IPS DF 4.7 (cell line): Measurements from ENCODE around the gene MB.

Experiments
- DNase-seq: peaks from one replicate; pipeline ENCODE4 v3.0.0-alpha.2; 2013; ENCODE audit warnings: low spot score; ENCODE audit errors: extremely low read depth

MB gene

DNA sequence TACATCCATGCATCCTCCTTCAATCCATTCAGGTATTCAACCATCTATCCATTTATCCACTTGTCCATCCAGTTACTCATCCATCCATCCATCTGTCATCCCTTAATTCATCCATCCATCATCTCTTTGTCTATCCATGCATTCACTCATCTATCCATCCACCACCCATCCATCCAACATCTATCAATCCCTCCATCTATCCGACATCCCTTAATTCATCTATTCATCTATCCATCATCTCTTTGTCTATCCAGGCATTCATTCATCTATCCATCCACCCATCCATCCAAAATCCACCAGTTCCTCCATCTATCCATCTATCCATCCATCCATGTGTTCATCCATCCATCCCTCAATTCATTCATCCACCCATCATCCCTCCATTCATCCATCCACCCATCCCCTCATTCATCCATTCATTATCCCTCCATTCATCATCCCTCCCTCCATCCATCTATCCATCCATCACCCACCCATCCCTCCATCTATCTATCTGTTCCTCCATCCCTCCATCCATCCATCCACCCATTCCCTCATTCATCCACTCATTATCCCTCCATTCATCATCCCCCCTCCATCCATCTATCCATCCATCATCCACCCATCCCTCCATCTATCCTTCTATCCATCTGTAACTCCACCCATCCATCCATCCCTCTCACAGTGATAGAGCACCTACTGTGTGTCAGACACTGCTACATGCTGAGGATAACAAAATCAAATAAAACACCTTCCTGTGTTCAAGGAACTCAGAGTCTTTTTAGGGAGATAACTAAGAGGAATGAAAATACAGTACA, 1.5 kb upstream of the MB start:
- no peak for DNase-seq

DNA sequence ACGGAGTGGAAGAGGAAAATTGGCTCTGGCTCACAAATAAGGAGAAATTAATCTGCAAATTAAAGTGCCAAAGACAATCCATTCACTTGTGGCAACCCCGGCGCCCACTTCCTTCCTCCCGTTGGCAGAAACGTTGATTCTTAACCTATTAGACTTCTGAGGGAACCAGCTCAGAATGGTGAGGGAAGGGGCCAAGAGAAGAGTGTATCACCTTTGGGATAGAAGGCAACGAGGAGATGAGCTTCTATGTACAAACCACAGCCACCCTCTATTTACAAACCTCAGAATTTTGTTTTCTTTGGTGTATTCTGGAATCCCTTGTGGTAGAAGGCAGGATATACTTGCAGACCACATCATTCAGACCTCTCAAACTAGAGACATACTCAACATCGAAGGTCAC, 1.1 kb downstream of the MB start:
- DNase-seq = no peak

DNA sequence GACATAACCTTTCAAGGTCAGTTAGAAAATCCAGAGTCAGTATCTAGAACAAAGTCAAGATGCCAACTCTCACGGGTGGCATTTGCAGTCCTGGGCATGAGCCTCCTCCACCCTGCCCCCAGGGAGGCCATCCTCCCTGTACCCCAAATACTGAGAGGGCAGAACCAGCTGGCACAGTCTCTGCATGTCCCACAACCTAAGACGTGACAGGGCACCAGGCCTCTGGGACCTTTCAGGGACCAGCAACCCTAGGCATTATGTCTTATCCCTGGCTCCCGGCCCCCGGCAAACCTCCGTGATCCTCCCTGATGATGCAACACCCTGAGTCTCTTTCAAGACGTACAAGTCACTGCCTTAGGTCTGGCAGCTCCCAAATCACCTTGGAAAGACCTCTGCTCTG, 2.0 kb downstream of the MB start:
- no peak for DNase-seq

DNA sequence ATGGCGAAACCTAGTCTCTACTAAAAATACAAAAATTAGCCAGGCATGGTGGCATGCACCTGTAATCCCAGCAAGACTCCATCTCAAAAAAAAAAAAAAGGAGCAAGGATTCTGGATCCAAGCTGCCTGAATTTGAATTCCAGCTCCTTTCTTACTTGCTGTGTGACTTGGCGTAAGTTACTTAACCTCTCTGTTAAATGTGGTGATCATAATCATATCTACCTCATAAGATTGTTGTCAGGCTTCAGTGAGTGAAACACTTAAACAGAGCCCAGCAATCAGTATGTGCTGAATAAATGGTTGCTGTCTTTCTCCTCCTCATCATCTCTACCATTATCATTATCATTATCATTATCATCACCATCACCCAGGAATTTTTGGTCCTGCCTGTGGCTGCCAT, 2.7 kb downstream of the MB start:
- DNase-seq = no peak

DNA sequence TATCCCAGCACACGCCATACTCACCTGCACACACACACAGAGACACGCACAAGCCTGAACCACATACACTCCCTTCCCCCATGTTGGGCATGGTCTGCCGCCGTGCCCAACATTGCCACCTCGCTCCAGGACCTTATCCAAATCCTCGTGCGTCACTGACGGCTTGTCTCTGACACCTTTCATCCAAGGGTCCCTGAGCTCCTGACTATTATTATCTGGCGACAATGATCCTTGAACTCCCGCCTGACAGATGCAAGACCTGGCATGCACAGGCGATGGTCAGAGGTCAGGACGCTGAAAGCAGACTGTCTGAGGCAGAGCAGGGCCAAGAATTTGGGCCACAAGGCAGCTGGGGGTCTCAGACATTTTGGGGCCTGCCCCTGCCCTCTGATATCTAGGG, 4.2 kb downstream of the MB start:
- DNase-seq = no peak

DNA sequence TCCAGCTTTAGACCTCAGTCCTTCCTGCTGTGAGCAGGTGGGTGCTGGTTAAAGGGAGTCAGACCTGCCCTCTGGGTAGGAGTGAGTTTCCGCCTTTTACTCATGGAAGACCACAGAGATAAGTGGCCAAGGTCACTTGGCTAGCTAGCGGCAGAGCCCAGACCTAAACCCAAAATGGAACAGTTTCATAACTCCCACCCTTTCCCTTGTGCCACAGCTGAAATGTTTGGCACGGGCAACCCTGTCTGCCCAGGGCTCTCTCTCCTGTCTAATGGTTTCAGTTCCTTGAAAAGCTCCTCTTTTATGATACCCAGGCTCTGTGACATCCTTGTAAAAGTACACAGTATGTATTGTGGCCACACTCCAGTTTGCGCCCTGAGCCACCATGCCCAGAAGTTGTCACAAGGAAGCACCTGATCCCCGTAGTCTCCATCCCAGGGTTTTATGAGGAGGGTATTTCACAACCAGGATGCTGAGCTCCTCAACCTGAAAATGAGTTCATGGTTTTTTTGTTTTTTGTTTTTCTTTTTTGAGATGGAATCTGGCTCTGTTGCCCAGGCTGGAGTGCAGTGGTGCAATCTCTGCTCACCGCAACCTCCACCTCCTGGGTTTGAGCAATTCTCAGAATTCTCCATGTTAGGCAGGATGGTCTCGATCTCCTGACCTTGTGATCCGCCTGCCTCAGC, 5.1 kb downstream of the MB start:
- no peak for DNase-seq

DNA sequence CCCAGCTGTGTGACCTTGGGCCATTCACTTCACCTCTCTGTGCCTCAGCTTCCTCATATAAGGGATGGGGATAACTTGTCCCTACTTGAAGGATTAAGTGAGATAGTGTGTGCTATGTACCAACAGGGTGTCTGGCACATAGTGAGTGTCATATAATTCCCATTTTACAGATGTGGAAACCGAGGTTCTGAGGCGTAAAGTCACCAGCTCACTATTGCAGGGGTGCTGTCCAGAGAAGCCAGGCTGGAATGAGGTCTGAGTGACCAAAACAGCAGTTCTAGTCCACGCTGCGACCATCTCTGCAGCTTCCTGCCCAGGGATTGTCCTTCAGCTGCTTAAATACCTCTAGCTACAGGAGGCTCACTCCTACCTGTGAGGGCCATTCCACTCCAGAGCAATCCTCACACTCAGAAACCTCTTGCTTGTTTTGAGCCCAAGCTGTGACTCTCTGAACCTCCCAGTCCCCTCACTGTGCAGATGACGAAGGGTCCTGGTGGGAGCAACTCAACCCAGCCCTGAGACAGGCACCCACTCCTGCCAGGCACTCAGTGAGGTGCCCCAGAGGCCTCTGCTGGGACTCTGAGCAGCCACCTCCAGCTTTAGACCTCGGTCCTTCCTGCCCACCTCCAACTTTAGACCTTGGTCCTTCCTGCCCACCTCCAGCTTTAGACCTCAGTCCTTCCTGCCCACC, 5.8 kb downstream of the MB start:
- DNase-seq = no peak

DNA sequence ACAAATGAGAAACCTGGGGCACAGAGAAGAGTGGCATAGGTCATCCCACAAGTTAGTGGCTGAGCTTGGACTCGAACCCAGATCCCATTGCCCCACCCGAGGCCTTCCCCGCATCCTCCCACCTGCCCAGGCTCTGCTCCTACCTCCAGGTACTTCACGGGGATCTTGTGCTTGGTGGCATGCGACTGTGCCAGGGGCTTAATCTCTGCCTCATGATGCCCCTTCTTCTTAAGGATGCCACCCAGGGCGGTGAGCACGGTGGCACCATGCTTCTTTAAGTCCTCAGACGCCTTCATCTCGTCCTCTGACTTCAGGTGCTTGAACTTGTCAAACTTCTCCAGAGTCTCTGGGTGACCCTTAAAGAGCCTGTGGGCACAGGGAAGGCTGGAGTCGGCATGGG, 6.4 kb downstream of the MB start:
- DNase-seq = no peak

DNA sequence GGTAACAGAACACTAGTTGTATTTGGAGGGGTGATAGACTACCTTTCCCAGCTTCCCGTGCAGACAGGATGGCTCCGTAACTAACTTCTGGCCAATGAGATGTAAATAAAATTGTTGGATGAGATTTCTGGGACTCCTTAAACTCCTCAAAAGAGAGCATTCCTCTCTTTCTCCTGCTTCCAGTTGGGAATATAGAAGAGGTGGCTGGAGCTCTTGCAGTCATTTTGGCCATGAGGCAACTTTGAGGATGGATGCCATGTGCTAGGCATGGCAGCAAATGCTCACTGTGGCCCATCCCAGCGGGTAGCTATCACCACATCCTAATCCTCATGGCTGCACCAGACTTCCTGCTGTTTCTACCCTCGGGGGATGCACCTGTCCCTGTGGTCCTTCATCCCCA, 7.4 kb downstream of the MB start:
- DNase-seq = no peak

DNA sequence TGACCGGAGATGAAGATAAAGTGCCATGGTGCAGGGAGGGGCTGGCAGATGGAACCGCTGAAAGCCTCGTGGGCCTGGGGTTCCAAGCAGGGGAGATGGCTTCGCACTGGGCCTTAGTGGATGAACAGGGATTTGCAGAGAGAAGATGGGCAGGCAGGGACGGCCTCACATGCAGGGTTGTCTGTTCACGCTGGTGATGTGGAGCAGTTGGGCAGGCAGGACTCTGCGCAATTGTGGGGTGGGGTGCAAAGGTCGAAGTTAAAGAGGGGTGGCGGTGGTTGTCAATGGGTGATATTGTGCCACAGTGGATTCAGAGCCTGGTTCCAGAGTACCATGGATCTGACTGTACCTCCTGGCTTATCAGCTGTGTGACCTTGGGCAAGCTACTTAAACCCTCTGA, 7.9 kb downstream of the MB start:
- DNase-seq = no peak

DNA sequence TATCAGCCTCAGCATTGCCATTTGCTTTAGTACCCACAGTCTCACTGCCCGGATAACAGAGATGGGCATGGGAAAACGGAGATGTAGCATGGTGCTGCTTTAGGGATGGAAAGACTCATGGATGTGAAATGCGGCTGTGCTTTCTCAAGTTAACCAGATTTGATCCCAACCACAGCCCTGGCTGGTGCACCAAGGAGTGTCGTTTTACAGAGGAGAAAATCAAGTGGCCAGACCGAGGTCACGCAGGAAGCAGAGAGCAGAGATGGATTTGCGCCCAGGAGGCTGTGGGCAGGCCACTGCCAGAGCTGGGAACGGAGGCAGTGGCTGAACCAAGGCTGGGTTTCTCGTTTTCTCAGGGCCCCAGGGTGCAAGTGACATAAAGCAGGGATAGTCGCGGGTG, 9.0 kb downstream of the MB start:
- no peak for DNase-seq

DNA sequence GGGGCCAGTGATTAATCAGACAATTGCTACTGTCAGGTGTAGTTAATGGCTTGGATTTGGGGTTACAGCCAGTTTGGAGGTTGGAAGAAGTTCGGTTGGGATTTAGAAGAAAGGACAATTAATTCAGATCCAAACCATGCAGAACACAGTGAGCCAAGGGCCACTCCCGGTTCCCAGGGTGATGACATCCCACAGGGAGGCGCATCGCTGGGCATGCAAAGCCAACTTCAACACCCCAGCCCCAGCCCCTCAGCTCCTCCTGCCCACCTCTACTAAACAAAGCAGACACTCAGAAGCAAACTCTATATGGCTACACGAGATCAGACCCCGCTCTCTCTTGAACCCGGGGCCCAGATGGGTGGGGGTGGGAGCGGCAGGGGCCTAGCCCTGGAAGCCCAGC, 10.2 kb downstream of the MB start:
- no peak for DNase-seq

DNA sequence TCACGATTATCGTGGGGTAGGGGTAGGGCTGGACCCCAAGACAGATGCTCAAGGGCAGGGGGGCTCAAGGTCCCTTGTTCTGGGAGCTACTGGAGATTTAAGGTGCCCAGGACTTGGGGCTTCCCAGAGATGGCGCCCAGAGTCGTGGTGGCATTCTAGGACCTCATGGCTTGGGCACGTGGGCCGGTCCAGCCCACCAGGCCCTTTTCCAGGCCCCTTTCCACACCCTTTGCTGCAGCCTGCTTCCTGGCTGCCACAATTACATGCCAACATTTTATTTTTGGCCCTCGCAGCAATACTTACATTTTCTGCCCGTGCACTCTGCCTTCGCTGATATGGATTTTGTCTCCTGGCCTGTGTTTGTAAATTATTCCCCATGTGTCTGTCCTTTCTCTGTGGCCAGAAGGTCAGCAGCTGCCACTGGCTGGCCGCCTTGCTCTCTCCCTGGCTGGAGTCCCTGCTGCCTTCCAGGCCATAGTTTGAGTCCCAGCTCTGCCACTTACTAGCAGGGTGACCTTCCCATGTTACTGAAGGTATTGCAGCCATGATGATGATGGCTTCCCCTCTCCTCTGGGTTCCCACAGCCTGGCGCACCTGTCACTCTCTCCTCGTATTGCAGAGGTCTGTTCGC, 11.2 kb downstream of the MB start:
- no peak for DNase-seq

DNA sequence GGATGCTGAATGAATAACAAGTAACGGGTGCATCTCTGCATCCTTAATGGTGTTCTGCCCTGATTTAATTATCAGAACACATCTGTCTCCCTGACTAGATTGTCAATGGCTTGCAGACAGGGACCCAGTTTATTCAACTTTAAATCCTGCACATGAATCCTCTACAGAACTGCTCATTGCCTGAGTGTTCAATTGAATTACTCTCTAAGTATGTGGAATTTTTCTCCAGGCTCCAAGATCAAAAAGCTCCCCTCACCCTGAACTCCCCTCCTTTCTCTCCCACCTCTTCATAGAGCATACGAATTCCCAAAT, 11.8 kb downstream of the MB start:
- no peak for DNase-seq

DNA sequence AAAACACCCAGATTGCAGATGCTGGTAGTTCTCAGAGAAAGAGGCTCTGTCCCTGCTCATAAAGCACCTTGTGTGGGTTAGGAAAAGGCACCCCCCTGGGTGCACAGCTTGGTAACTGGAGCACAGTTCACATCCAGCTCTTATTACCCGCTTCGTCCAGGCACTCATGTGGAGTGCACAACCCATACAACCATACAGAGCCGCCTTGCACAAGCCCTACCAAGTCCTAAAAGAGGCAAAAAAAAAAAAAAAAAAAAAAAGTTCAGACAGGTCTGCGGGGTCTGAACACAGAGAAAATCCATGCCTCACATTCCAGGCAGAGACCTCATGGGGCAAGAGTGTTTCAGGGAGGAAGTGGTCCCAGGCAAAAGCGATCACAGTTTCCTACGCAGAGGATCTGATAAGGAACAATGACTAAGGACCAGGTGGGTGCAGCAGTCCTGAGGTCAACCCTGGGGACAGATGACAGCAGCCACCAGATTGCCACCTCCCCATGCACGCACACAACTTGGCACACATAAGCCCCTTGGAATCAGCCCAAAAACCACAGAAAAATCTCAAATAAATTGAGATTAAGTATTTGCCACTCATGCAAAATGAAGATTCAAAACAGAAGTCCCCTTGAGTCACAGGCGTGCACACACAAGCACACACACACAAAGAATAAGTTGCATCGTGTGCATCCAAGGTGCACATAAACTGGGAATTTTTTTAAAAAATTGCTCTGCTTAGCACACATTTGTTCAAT, 12.3 kb downstream of the MB start:
- DNase-seq = no peak

DNA sequence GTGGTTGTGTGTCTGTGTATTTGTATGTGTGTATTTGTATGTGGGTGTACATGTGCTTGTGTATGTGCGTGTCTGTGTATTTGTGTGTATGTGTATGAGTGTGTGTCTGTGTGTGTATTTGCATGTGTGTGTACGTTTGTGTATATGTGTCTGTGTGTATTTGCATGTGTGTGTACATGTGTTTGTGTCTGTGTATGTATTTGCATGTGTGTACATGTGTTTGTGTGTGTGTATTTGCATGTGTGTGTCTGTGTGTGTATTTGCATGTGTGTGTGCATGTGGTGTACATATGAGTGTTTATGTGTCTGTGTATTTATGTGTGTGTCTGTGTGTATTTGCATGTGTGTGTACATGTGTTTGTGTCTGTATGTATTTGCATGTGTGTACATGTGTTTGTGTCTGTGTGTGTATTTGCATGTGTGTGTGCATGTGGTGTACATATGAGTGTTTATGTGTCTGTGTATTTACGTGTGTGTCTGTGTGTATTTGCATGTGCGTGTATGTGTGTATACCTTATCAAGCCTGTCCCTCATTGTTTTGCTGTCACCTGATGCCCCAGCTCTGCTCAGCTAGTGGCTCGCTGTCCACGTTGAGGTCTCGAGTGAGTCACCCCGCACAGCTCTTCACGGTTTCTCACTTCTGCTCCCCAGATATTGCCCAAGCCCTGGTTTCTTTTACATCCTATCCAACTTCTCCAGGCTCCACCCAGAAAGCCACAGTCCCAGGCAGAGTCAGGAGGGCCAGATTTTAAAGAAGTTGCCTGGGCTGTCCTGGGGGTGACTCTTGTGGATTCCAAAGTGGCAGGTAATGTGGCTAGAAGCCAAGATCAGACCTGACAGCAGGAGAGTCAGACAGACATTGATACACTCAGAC, 15.2 kb downstream of the MB start:
- DNase-seq = no peak

DNA sequence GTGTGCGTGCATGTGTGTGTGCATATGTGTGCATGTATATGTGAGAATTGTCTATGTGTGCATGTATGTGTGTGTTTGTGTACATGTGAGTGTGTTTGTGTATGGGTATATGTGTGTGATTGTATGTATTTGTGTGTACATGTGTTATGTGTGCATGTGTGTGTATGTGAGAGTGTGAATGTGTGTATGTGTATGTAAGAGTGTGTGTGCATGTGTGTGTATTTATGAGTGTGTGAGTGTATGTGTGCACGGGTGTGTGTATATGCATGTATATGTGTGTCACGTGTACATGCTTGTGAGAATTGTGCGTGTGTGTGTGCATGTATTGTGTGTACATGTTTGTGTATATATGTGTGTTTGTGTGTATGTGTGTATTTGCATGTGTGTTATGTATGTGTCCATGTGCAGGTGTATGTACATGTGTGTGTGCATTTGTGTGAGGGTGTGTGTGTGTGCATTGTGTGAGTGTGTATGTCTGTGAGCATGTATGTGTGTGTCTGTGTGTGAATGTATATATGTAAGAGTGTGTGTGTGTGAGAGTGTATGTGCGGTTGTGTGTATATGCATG, 16.0 kb downstream of the MB start:
- no peak for DNase-seq

DNA sequence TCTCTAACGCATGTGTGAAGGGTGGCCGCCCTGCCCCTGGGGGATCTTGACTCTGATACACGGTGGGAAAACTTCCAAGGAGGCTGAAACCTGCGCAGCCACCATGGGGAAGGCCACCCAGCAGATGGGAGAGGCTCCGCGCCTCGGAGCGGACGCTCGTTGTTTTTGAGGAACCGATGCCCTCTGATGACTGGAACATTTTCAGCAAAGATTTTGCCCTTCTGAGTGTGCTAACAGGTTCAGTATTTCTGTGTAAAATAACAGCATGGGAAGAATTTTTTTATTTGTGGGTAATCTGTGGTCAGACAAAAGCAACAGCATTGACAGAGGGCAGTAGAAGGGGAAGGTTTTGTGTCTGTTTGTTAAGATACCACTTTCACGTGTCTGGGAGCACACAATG, 16.7 kb downstream of the MB start:
- DNase-seq = no peak

DNA sequence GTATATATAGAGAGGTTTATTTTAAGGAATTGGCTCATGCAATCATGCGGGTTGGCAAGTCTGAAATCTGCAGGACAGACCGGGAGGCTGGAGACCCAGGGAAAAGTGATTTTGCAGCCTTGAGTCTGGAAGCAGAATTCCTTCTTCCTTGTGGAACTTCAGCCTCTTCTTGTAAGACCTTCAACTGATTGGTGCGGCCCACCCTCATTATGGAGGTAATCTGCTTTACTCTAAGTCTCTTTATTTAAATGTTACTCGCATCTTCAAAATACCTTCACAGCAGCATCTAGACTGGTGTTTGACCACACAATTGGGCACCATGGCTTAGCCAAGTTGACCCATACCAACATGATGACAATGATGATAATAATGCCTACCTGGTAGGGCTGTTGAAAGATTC, 17.8 kb downstream of the MB start:
- DNase-seq = no peak

DNA sequence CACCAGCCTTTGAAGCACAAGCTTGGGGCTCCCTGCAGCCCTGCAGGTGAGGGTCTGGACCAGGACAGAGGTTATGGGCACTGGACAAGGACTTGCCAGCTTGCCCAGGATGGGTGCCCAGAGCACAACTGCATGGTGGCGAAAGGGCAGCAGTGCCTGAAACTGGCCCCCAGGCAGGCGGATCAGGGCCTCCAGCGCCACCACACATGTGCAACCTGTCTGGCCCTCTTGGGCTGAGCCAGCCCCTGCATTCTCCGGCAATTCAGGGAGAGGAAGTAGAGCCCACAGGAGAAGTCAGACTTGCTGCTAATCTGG, 18.8 kb downstream of the MB start:
- no peak for DNase-seq
